Lung (tissue), 12 donors: ENCODE measurements around the gene STOML1. TPM values are rescaled to one million over a fixed set of nuclear protein-coding genes. Genes with fewer than 3 reads are reported as not detected.
A peak's percentile ranks its signal among the peaks of the same experiment; 100 is the strongest.

Experiments used
- ATAC-seq: fragments of 200-7000 bp; cut with Tn5 transposase; one replicate; pipeline ENCODE4 v1.9.1; 2020; ENCODE audit warnings: moderate number of reproducible peaks; ENCODE audit not compliant: insufficient read depth, low FRiP score
- DNase-seq, 3 donors: peaks; one replicate each; pipeline ENCODE4 v3.0.0-alpha.2; 2013 to 2017
- H3K27ac ChIP-seq, 2 donors: one replicate each; pipeline ENCODE4 v1.5.1; 2013; ENCODE audit warnings: mild to moderate bottlenecking in 2 of 2, moderate library complexity in 2 of 2, control low read depth in 1 of 2, inconsistent platforms in 1 of 2, low read depth in 1 of 2, low read length in 1 of 2
- H3K27me3 ChIP-seq, 3 donors: one replicate each; pipeline ENCODE4 v1.5.1; 2013; ENCODE audit warnings: low read length in 2 of 3; ENCODE audit not compliant: control insufficient read depth in 3 of 3, insufficient read depth in 3 of 3
- H3K36me3 ChIP-seq, 4 donors: one replicate each; pipeline ENCODE4 v1.5.1; 2013; ENCODE audit warnings: low read length in 4 of 4, mild to moderate bottlenecking in 1 of 4, moderate library complexity in 1 of 4; ENCODE audit not compliant: control insufficient read depth in 4 of 4, insufficient read depth in 4 of 4
- H3K4me1 ChIP-seq, 5 donors: one replicate each; pipeline ENCODE4 v1.5.1; 2013; ENCODE audit warnings: low read length in 5 of 5, mild to moderate bottlenecking in 2 of 5, moderate library complexity in 1 of 5; ENCODE audit not compliant: control insufficient read depth in 5 of 5, insufficient read depth in 5 of 5
- H3K4me3 ChIP-seq: one replicate; pipeline ENCODE4 v1.5.1; 2013; ENCODE audit warnings: mild to moderate bottlenecking, control low read depth, moderate library complexity
- H3K9ac ChIP-seq, 2 donors: one replicate each; pipeline ENCODE4 v1.5.1; 2013; ENCODE audit warnings: low read length in 2 of 2, control low read depth in 1 of 2; ENCODE audit not compliant: insufficient read depth in 1 of 2
- H3K9me3 ChIP-seq, 4 donors: one replicate each; pipeline ENCODE4 v1.5.1; 2013; ENCODE audit warnings: low read length in 3 of 4, mild to moderate bottlenecking in 1 of 4, moderate library complexity in 1 of 4; ENCODE audit not compliant: control insufficient read depth in 4 of 4, insufficient read depth in 3 of 4
- WGBS, 2 donors: extraction: QIAGEN DNeasy Blood & Tissue Kit; methylation state at CpG; one replicate each; pipeline ENCODE4 v1.1.7; 2013; 5-methylcytosine and 5-hydroxymethylcytosine counted together
- polyA plus RNA-seq, 2 donors: library from polyadenylated mRNA; stranded (reverse); fragments of 200-250 nt; gene quantifications; one replicate each; pipeline ENCODE4 v1.2.1, GENCODE V29; 2013
- total RNA-seq, 2 donors: library from RNA; depleted of rRNA in 1 of 2; stranded (reverse); fragments of >200 nt in 1 of 2; gene quantifications; one replicate each; pipeline ENCODE4 v1.2.1, GENCODE V29; 2014 to 2021
- TF ChIP-seq, protein P1 (sequence below): IDR thresholded peaks from 2 replicates; pipeline ENCODE4 v1.5.1; 2012; ENCODE audit warnings: mild to moderate bottlenecking; ENCODE audit errors: control extremely low read depth, extremely low read depth
- donor health status: control.
- donor health status: control.
- donor health status: Bipolar disorder and iron deficiency.
- donor health status: healthy.
- donor health status: DM: yes; HTN: yes; CAD: no.

The STOML1 gene
- total and polyA plus RNA-seq, 4 donors, result 10.3 to 35.4 (median 26.9) TPM

DNA sequence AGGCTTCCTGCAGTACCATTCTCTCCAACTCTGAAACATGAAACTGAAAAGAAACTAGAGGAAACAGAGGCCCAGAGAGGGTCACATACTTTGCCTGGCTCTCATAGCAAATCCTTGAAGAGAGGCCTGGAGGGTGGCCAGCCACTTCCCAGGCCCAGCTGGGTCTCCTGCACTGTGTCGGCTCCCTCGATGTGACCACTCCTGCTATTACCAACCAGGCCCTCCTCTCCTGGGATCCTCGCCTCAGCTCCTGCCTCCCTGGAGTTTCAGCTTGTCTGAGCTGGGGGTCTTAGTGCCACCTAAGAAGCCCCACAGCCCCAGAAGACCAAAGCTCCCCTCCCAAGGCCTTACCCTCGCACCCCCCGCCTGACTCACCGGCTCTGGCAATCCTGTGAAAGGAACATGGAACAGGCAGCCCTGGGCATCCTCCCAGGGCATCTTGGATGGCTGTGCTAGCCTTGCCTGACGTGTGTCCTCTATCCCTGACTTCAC is 61.3 kb downstream of the STOML1 start:
- no peak overlapping the region for H3K4me3 ChIP-seq
- WGBS, 2 donors, result 69 to 83% methylated on average over 7 of the region's 7 CpGs
- TF ChIP-seq, protein P1, sequence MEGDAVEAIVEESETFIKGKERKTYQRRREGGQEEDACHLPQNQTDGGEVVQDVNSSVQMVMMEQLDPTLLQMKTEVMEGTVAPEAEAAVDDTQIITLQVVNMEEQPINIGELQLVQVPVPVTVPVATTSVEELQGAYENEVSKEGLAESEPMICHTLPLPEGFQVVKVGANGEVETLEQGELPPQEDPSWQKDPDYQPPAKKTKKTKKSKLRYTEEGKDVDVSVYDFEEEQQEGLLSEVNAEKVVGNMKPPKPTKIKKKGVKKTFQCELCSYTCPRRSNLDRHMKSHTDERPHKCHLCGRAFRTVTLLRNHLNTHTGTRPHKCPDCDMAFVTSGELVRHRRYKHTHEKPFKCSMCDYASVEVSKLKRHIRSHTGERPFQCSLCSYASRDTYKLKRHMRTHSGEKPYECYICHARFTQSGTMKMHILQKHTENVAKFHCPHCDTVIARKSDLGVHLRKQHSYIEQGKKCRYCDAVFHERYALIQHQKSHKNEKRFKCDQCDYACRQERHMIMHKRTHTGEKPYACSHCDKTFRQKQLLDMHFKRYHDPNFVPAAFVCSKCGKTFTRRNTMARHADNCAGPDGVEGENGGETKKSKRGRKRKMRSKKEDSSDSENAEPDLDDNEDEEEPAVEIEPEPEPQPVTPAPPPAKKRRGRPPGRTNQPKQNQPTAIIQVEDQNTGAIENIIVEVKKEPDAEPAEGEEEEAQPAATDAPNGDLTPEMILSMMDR, result no peak
- no peak overlapping the region for H3K9ac ChIP-seq
- peaks cover 0 to 24% (median 2%) of the 10 kb centered on the region in 4 donors for H3K36me3 ChIP-seq
- H3K27me3 ChIP-seq, result no peaks in the 10 kb centered on the region
- no peak overlapping the region for H3K27ac ChIP-seq
- DNase-seq, result peak in 1 of 3 donors; percentile 11
- peaks cover 0 to 40% (median 16%) of the 10 kb centered on the region in 5 donors for H3K4me1 ChIP-seq
- ATAC-seq, result no peak
- no peaks in the 10 kb centered on the region for H3K9me3 ChIP-seq

DNA sequence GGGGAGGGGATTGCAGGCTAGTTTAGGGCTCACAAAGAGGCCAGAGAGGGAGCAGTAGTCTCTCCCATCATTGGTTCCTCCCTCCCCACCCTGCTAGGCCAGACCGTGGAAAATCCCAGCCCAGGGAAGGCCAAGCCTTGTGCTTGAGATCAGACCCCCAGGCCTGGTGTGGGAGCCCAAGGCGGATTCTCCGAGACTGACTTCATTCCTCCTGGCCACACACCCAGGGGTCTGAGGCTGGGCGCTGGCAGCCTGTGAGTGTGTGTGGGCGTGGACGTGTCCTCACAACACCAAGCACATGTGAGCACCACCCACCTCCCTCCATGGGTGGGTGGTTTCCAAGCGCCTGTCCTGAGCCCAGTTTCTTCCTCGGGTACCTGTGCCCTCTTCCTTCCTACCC is 61.7 kb downstream of the STOML1 start:
- WGBS, 2 donors, result 75 to 84% methylated on average over 8 of the region's 8 CpGs
- no peaks in the 10 kb centered on the region for H3K27me3 ChIP-seq
- no peak overlapping the region for H3K4me3 ChIP-seq
- no peaks in the 10 kb centered on the region for H3K9me3 ChIP-seq
- H3K27ac ChIP-seq, result no peak overlapping the region
- H3K36me3 ChIP-seq, result peaks cover 0 to 24% (median 2%) of the 10 kb centered on the region in 4 donors
- peaks cover 0 to 41% (median 16%) of the 10 kb centered on the region in 5 donors for H3K4me1 ChIP-seq
- no peak for ATAC-seq
- TF ChIP-seq, protein P1, result no peak
- DNase-seq, result peak in 1 of 3 donors; percentile 7
- H3K9ac ChIP-seq, result no peak overlapping the region

DNA sequence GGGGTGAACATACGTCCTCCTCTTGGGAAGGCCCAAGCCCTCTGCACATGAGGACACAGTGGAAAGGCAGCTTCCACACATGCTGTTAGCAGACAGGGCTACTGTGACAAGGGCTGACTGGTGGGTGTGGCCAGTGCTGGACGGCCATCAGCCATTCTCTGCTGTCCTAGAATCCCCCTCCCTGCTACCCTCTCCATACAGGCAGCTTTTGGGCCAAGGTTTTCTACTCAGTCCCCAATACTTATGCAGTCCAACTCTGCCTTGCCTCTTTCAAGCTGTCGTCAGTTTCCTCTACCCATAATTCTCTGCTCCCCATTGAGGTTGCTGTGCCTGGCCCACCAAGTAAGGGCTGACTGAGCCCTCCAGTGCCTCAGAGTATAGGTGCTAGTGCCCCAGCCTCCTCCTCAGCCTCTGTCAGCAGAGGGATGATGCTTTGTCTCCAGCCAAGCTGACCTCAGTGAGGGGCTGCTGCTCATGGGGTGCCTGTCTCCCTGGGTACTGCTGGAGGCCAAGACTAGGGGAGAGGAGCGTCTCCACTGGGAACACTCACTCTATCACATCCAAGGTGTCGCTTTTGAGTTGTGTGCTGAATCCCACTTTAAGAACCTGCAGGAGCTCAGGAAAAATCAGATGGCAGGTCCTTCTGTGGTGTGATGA is 63.0 kb downstream of the STOML1 start:
- Histone ChIP-seq H3K4me1 (peaks cover under 1 to 54% (median 25%) of the 10 kb centered on the region in 5 donors), H3K27ac (no peak overlapping the region), H3K9ac (peak overlapping the region in 1 of 2 donors; percentile 34), H3K9me3 (no peaks in the 10 kb centered on the region), H3K36me3 (peaks cover 0 to 21% (median under 1%) of the 10 kb centered on the region in 4 donors), H3K27me3 (no peaks in the 10 kb centered on the region), H3K4me3 (no peak overlapping the region)
- TF ChIP-seq, protein P1, result no peak
- peak in 1 of 3 donors; percentile 25 for DNase-seq
- WGBS, 2 donors, result 73 to 76% methylated on average over 5 of the region's 5 CpGs
- ATAC-seq, result no peak

Other genes with a start within 250 kb of the STOML1 start
- gene INSYN1, start 238.9 kb downstream of the STOML1 start, total RNA-seq, result 1 to 10 TPM; 3.1 to 5.6 TPM
- gene INSYN1, start 238.9 kb downstream of the STOML1 start, polyA plus RNA-seq, result 1 to 10 TPM in 1 of 2 donors, under 1 TPM in 1; 0.86 to 4.9 TPM
- gene TBC1D21, start 118.7 kb downstream of the STOML1 start, total RNA-seq, result not detected
- gene TBC1D21, start 118.7 kb downstream of the STOML1 start, polyA plus RNA-seq, result not detected
- 10 to 100 TPM; 13.1 to 25.3 TPM for gene LOXL1, start 65.8 kb downstream of the STOML1 start, total RNA-seq
- 10 to 100 TPM in 1 of 2 donors, 1 to 10 TPM in 1; 9.4 to 15.5 TPM for gene LOXL1, start 65.8 kb downstream of the STOML1 start, polyA plus RNA-seq
- gene PML, start 2.4 kb upstream of the STOML1 start, total RNA-seq, result 10 to 100 TPM; 77.5 to 80.5 TPM
- gene PML, start 2.4 kb upstream of the STOML1 start, polyA plus RNA-seq, result 10 to 100 TPM; 33.9 to 44.2 TPM
- under 1 TPM in 1 of 2 donors, not detected in 1; 0.14 TPM for gene GOLGA6A, start 90.3 kb upstream of the STOML1 start, total RNA-seq
- under 1 TPM in 1 of 2 donors, not detected in 1; 0.03 TPM for gene GOLGA6A, start 90.3 kb upstream of the STOML1 start, polyA plus RNA-seq
- gene ISLR2, start 138.3 kb upstream of the STOML1 start, total RNA-seq, result 10 to 100 TPM in 1 of 2 donors, under 1 TPM in 1; 0.31 to 10.2 TPM
- under 1 TPM; 0.31 to 0.51 TPM for gene ISLR2, start 138.3 kb upstream of the STOML1 start, polyA plus RNA-seq
- gene ISLR, start 181.4 kb upstream of the STOML1 start, total RNA-seq, result 10 to 100 TPM; 14.6 to 30.4 TPM
- gene ISLR, start 181.4 kb upstream of the STOML1 start, polyA plus RNA-seq, result 10 to 100 TPM in 1 of 2 donors, 1 to 10 TPM in 1; 2.8 to 13.8 TPM
- gene STRA6, start 210.5 kb upstream of the STOML1 start, total RNA-seq, result 1 to 10 TPM in 1 of 2 donors, under 1 TPM in 1; 0.40 to 2.6 TPM
- gene STRA6, start 210.5 kb upstream of the STOML1 start, polyA plus RNA-seq, result 1 to 10 TPM in 1 of 2 donors, under 1 TPM in 1; 0.49 to 1.1 TPM
- gene CCDC33, start 244.0 kb upstream of the STOML1 start, total RNA-seq, result 10 to 100 TPM in 1 of 2 donors, 1 to 10 TPM in 1; 6.2 to 12.1 TPM
- 10 to 100 TPM in 1 of 2 donors, 1 to 10 TPM in 1; 4.3 to 14.1 TPM for gene CCDC33, start 244.0 kb upstream of the STOML1 start, polyA plus RNA-seq